Skeletal muscle tissue (tissue), 4 donors: ENCODE results near the gene MPRIP. TPM values are rescaled to one million over a fixed set of nuclear protein-coding genes. Genes with fewer than 3 reads are reported as not detected.

ENCODE experiments used
- H3K27ac ChIP-seq: one replicate; pipeline ENCODE4 v1.7.0; 2013; ENCODE audit warnings: mild to moderate bottlenecking, low read depth, low read length, inconsistent platforms
- H3K27me3 ChIP-seq, 3 donors: one replicate each; pipeline ENCODE4 v1.7.0; 2013; ENCODE audit warnings: low read length in 3 of 3; ENCODE audit not compliant: control insufficient read depth in 3 of 3, insufficient read depth in 3 of 3
- H3K36me3 ChIP-seq, 3 donors: one replicate each; pipeline ENCODE4 v1.7.0; 2013; ENCODE audit warnings: low read length in 3 of 3; ENCODE audit not compliant: control insufficient read depth in 3 of 3, insufficient read depth in 3 of 3
- H3K4me1 ChIP-seq, 3 donors: one replicate each; pipeline ENCODE4 v1.7.0; 2013; ENCODE audit warnings: low read length in 3 of 3, mild to moderate bottlenecking in 3 of 3; ENCODE audit not compliant: control insufficient read depth in 3 of 3, insufficient read depth in 3 of 3
- H3K4me3 ChIP-seq, 3 donors: one replicate each; pipeline ENCODE4 v1.7.0; 2013; ENCODE audit warnings: low read length in 3 of 3
- H3K9ac ChIP-seq, 3 donors: one replicate each; pipeline ENCODE4 v1.7.0; 2013; ENCODE audit warnings: low read length in 3 of 3, mild to moderate bottlenecking in 3 of 3, moderate library complexity in 2 of 3, low read depth in 1 of 3
- H3K9me3 ChIP-seq, 3 donors: one replicate each; pipeline ENCODE4 v1.7.0; 2013; ENCODE audit warnings: low read length in 3 of 3; ENCODE audit not compliant: control insufficient read depth in 3 of 3
- total RNA-seq: library from RNA; depleted of rRNA; stranded (reverse); fragments of >200 nt; gene quantifications from one replicate; pipeline ENCODE4 v1.2.3, GENCODE V29; 2014
- donor health status: Osteomylitis.

Gene MPRIP
- total RNA-seq, 1 donor from 2014 or later = 79.3 TPM

DNA sequence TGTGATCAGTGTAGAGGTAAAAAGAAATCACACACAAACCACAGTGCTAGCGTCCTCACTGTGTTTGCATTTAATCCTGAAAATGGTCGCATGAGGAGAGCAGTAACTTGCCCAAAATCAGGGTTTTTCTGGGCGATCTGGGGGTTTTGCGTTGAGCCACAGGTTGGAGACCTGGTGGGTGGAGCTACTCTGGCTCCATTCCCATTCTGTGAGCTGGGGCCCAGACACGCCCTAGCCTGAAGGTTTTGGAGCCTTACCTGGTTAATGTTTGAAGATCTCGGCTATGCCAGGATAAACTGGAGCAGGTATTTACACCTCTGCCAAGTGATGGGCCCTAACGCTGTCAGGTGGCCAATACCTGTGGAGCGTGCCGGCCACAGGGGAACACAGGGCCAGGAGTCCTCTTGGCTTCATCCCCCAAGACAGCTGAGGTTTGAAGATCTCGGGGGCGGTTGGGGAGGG, 48.4 kb downstream of the MPRIP start:
- Histone ChIP-seq H3K36me3 (peaks cover 0 to 8% (median 3%) of the 10 kb centered on the region in 3 donors), H3K4me3 (no peak overlapping the region), H3K27ac (no peak overlapping the region), H3K27me3 (no peaks in the 10 kb centered on the region), H3K9ac (no peak overlapping the region), H3K4me1 (peaks cover 64 to 86% (median 80%) of the 10 kb centered on the region in 3 donors), H3K9me3 (no peaks in the 10 kb centered on the region)

DNA sequence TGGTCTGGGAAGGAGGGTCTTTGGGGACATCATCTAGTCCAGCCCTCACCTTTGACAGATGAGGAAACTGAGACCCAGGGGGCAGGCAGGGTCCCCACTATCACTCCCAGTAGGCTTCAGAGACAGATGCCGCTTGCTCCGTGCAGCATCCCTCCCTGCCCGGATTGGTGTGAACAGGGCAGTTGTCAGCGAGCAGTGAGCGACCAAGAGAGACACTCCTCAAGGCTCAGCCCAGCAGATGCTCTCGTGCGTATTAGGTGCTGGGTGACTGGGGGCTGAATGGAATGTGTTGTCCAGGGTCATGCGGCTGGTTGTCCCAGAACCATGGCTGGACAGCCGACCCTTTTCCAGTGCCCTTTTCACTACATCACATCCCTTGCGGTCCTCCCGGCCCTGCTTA, 49.0 kb downstream of the MPRIP start:
- Histone ChIP-seq H3K4me1 (peaks cover 67 to 88% (median 83%) of the 10 kb centered on the region in 3 donors), H3K27me3 (no peaks in the 10 kb centered on the region), H3K9me3 (no peaks in the 10 kb centered on the region), H3K36me3 (peaks cover 0 to 8% (median 3%) of the 10 kb centered on the region in 3 donors), H3K27ac (no peak overlapping the region), H3K4me3 (no peak overlapping the region), H3K9ac (peak overlapping the region in 1 of 3 donors; percentile 16)

DNA sequence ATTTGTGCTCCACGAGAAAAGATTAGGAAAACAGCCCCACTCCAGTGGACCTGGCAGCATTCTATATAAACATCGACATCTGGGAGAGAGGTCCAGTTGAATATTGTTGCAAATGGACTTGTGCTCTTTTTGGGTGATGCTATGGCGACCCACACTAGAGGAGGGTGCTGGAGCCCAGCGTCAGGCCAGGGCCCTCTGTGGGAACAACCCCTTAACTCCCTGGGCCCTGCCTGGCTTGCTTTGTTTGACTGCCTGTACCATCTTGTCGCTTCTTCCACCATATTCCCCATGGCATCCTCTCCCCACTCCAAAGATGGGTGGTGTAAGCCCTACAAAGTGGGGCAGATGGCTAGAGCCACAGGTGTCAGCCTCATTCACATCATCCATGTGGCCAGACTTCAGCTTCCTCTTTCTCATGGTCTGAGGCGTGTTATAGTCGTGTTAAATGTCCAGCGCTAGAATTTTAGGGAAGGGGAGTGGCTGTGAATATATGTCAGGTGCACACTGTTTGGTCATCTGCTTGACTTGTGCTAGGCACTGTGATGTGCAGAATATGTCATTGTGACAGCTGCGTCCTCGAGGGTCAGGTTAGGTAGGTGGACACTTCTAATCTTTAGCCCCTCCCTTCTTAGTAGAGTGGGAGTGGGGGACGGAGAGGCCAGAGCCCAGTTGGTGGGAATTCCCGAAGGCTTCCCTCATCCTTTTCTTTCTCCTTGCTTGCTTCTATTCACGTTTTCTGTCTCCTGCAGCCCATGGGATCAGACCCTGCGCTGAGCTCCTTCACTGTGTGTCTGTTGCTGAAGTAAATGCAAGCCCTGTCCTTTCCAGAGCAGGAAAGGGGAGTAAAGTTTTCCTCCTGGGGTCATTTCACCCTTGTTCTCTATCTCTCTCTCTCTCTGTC, 49.8 kb downstream of the MPRIP start:
- no peak overlapping the region for H3K27ac ChIP-seq
- H3K4me1 ChIP-seq = peaks cover 67 to 88% (median 83%) of the 10 kb centered on the region in 3 donors
- H3K9me3 ChIP-seq = no peaks in the 10 kb centered on the region
- peaks cover 0 to 8% (median 3%) of the 10 kb centered on the region in 3 donors for H3K36me3 ChIP-seq
- no peak overlapping the region for H3K4me3 ChIP-seq
- H3K27me3 ChIP-seq = no peaks in the 10 kb centered on the region
- H3K9ac ChIP-seq = peak overlapping the region in 1 of 3 donors; percentile 9

DNA sequence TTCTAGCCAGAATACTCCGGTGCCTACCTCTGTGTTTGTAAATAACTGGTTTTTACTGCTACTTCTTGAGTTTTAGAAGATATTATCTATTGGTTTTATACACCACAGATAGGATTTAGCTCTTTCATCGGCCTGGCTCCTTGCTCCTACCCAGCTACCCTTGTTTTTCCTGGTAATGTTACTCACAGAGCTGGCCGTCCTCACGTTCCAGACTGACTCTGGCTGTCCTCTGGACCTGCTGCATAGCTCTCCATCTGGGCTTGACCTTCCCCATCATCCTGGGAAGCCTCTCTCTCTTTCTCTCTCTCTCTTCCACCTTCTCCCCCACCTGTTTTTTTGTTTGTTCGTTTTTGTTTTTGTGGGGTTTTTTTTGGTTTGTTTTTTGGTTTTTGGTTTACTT, 51.5 kb downstream of the MPRIP start:
- Histone ChIP-seq H3K9ac (no peak overlapping the region), H3K27me3 (no peaks in the 10 kb centered on the region), H3K9me3 (no peaks in the 10 kb centered on the region), H3K4me1 (peaks cover 62 to 88% (median 83%) of the 10 kb centered on the region in 3 donors), H3K36me3 (peaks cover 3 to 6% (median 3%) of the 10 kb centered on the region in 3 donors), H3K27ac (no peak overlapping the region), H3K4me3 (no peak overlapping the region)

DNA sequence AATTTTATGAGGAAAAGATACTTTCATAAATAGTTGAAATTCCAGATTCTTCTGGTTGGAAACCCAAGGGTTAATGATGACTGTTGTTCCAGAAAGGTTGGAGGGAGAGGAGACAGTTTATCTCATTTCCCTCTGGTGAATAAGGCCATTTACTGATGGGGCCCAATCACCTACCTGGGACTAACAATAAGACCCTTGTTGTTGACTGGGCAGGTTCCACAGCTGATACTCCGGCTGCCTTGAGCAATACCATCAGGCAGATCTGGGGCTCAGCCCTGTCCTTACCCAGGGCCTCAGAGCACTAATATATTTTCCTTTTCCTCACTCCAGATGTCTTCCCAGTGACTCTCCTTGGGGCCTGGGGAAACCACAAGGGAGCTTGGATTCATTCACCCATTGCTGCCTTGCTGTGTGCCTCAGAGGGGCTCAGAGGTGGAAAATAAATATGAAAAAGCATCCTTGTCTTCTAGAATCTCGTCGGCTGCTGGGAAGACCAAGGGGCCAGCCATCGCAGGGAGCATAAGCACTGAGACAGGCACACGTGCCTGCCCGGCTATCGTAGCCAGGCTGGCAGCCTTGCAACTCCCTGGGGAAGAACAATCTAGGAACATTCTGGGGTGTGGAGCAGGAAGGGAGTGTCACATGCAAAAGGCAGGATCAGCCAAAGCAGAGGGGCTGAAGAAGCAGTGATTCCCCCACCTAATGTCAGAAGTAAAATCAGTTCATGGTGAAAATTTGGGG, 54.4 kb downstream of the MPRIP start:
- Histone ChIP-seq H3K9ac (peak overlapping the region; percentile 1 to 41 (median 32)), H3K36me3 (peaks cover 0 to 3% (median 0%) of the 10 kb centered on the region in 3 donors), H3K27ac (peak overlapping the region; percentile 42), H3K4me3 (no peak overlapping the region), H3K27me3 (no peaks in the 10 kb centered on the region), H3K9me3 (no peaks in the 10 kb centered on the region), H3K4me1 (peaks cover 60 to 85% (median 82%) of the 10 kb centered on the region in 3 donors)

DNA sequence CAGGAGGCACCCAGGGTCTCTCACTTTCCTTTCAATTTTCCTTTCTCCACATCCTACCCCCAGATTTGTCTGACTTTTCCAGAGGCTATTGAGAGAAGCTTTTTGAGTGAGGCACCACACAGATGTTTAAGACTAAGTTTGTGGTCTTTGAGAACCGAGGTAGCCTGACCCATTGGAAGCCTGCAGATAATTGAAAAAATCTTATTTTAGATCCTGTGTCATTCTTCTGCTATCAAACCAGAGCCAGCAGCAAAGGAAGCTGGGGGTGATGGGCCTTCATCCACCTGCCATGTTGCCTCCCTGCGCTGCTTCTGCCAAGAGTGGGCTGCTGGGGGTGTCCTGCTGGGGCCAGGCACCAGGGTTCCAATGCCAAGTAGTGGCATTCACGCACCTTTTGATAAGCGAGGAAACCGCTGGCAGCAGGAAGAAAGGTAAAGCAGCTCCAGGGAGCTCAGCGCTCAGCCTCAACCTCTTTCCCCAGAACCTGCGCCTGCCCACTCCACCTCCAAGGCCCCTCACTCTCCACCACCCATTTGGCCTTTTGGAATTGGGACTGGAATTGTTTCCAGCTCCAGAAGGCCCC, 55.6 kb downstream of the MPRIP start:
- H3K27ac ChIP-seq = peak overlapping the region; percentile 75
- peaks cover 64 to 83% (median 82%) of the 10 kb centered on the region in 3 donors for H3K4me1 ChIP-seq
- no peaks in the 10 kb centered on the region for H3K27me3 ChIP-seq
- peak overlapping the region in 2 of 3 donors; percentile 62 to 74 for H3K9ac ChIP-seq
- H3K9me3 ChIP-seq = no peaks in the 10 kb centered on the region
- peaks cover 0 to 5% (median 3%) of the 10 kb centered on the region in 3 donors for H3K36me3 ChIP-seq
- H3K4me3 ChIP-seq = no peak overlapping the region

DNA sequence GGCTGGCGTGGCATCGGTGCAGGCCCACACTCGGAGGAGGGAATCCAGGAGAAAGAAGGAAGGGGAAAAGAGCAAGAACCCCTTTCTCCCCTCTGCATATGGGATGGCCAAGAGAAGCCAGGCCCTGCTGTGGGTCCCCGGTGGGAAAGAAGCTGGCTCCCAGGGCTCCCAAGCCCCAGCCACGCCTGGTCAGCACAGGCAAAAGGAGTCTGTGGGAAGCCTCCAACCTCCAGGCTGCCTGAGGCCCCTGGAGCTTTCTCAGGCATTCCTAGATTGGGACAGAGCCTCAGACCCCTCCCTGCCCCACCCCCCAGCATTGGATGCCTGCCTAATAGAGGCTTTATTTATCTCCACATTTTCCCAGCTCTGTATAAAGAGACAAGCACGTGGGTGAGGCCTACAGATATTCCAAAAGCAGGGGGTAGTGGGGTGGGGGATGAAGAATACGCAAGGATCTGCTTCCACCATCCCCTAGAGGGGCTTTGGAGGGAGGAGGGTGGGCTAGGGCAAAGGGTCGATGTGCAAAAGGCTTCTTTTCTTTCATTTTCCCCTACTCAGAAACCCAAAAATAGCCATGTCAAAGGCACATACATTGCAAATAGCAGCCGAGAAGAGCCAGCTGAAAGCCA, 56.4 kb downstream of the MPRIP start:
- Histone ChIP-seq H3K9ac (peak overlapping the region; percentile 62 to 74 (median 70)), H3K36me3 (peaks cover 0 to 5% (median 3%) of the 10 kb centered on the region in 3 donors), H3K27ac (peak overlapping the region; percentile 75), H3K9me3 (no peaks in the 10 kb centered on the region), H3K4me1 (peaks cover 70 to 85% (median 84%) of the 10 kb centered on the region in 3 donors), H3K4me3 (peak overlapping the region in 1 of 3 donors; percentile 22), H3K27me3 (no peaks in the 10 kb centered on the region)

DNA sequence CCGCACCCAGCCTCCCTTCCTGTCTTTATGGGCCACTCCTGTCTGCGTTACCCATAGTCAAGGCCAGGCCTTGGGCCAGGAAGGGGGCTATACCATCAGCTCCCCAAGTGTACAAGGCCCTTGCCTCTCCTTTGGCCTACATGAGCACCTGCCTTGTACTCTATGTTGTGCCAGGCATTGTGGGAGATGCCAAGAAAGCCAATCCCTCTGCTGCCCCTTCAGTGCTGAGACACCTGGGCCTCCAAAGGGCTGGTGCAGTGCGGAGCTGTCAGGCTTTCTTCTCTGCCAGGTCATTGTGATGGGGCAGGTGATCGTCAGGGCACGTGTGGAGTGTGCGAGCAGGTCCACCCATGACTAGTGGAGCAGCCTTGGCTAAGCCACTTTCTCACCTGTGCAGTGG, 59.9 kb downstream of the MPRIP start:
- Histone ChIP-seq H3K4me3 (no peak overlapping the region), H3K36me3 (peaks cover 0 to 7% (median 3%) of the 10 kb centered on the region in 3 donors), H3K27ac (peak overlapping the region; percentile 52), H3K9ac (peak overlapping the region in 1 of 3 donors; percentile 60), H3K27me3 (no peaks in the 10 kb centered on the region), H3K9me3 (no peaks in the 10 kb centered on the region), H3K4me1 (peaks cover 66 to 93% (median 92%) of the 10 kb centered on the region in 3 donors)

DNA sequence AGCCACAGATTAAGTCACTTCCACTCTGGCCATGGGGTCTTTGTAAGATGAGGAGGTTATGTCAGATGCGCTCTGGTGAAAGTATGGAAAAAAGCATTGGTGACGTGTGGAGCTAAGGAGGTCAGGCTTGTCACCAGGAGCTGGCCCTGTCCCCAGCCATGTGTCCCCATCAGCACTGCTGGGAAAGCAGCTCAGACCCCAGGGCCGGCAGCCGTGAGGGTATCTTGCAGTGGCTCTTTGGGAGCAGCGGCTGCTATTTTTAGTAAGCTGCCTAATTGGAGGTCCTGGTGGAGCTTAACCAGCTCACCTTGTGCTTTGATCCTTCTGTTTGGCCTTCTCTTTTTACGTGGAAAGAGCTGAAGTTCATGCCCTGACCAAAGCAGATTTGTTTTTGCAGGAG, 60.9 kb downstream of the MPRIP start:
- Histone ChIP-seq H3K27ac (peak overlapping the region; percentile 52), H3K4me3 (no peak overlapping the region), H3K9ac (peak overlapping the region in 2 of 3 donors; percentile 16 to 60), H3K4me1 (peaks cover 69 to 93% (median 92%) of the 10 kb centered on the region in 3 donors), H3K27me3 (no peaks in the 10 kb centered on the region), H3K36me3 (peaks cover 0 to 7% (median 0%) of the 10 kb centered on the region in 3 donors), H3K9me3 (no peaks in the 10 kb centered on the region)
